ENCODE results near the gene CDK4. TPM values are rescaled to one million over a fixed set of nuclear protein-coding genes. Genes with fewer than 3 reads are reported as not detected.

CDK4 gene
- total and polyA plus RNA-seq, 2 of the 13 experiments (the other 11 are each of a cell fraction or from before 2014, with no cell fraction given), result 191 to 209 TPM

DNA sequence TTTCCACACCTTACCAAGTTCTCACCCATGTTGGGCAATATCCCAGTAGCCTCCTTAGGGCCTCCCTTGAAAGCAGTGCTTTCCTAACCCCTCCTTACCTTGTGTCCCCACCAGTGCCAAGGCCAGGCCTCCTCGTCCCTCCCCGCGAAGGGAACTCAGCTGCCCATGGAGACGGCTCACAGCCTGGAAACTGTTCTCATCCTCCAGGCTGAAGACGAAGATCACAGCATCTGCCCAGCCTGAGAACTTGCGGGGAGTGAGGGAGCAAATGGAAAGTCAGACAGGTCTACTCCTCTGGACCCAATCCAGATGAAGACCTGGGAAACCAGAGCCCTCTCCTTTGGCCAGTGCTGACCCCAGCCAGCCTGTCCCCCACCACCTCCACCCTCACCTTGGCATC is 18.2 kb downstream of the CDK4 start:
- no peaks in the 10 kb centered on the region for H3K36me3 ChIP-seq (replicated peaks in 1 of 2; ENCODE audit: control insufficient read depth in 1 of 2, insufficient read depth in 2 of 2, low read length in 2 of 2)
- no peak overlapping the region for H3K27ac ChIP-seq (ENCODE audit: extremely low read length, insufficient read depth, low read length)
- H3K27me3 ChIP-seq (ENCODE audit: control insufficient read depth in 1 of 2, insufficient read depth in 2 of 2, low read length in 2 of 2), result peaks cover 11 to 63% of the 10 kb centered on the region in 2 experiments
- in situ Hi-C loops (cut with HindIII; ENCODE audit: extremely low pct_ligation_motif_present, low pct_unique_long_range_greater_than_20kb), result no loop called here
- ChIA-PET CTCF (ENCODE audit: low intra/inter-chr PET ratio, low total read pairs) (no interaction called here), POLR2A (interaction anchor here (0.6 to 3.3 kb wide), 3 partner anchors 8 to 112 kb away, joined by 3 to 29 read pairs (median 10); partner anchors contain the start of gene TSPAN31)
- H4K20me1 ChIP-seq (ENCODE audit: insufficient read depth, low read length), result no peaks in the 10 kb centered on the region
- no peaks in the 10 kb centered on the region for H3K9me3 ChIP-seq (ENCODE audit: low read length)
- peaks cover 36% of the 10 kb centered on the region for H3K4me1 ChIP-seq (ENCODE audit: insufficient read depth, low read length)
- ATAC-seq (no peak), FAIRE-seq (no peak), DNase-seq (ENCODE audit: low spot score) (no peak)
- no peaks in the 10 kb centered on the region for H3K79me2 ChIP-seq (ENCODE audit: insufficient read depth, low read length)
- intact Hi-C loops (cut with micrococcal nuclease; ENCODE audit: unreplicated experiment), result no loop called here
- WGBS (ENCODE audit: low lambda C conversion rate), result 60% methylated on average over 4 of the region's 6 CpGs
- H2AFZ ChIP-seq (ENCODE audit: low read length), result no peak overlapping the region
- H3K4me3 ChIP-seq (replicated peaks in 1 of 3; ENCODE audit: insufficient read depth in 1 of 3, low read depth in 2 of 3, low read length in 3 of 3), result no peak overlapping the region
- no TSS peak for BruUV-seq (replicated peaks)
- no peak overlapping the region for H3K9ac ChIP-seq (ENCODE audit: insufficient read depth, low read depth, low read length)
- H3K4me2 ChIP-seq (ENCODE audit: low read depth, low read length), result no peak overlapping the region
- no peak for TF ChIP-seq TOPORS (CRISPR knock-in tag; IDR thresholded peaks at IDR 0.05)
- TF ChIP-seq, protein P1, sequence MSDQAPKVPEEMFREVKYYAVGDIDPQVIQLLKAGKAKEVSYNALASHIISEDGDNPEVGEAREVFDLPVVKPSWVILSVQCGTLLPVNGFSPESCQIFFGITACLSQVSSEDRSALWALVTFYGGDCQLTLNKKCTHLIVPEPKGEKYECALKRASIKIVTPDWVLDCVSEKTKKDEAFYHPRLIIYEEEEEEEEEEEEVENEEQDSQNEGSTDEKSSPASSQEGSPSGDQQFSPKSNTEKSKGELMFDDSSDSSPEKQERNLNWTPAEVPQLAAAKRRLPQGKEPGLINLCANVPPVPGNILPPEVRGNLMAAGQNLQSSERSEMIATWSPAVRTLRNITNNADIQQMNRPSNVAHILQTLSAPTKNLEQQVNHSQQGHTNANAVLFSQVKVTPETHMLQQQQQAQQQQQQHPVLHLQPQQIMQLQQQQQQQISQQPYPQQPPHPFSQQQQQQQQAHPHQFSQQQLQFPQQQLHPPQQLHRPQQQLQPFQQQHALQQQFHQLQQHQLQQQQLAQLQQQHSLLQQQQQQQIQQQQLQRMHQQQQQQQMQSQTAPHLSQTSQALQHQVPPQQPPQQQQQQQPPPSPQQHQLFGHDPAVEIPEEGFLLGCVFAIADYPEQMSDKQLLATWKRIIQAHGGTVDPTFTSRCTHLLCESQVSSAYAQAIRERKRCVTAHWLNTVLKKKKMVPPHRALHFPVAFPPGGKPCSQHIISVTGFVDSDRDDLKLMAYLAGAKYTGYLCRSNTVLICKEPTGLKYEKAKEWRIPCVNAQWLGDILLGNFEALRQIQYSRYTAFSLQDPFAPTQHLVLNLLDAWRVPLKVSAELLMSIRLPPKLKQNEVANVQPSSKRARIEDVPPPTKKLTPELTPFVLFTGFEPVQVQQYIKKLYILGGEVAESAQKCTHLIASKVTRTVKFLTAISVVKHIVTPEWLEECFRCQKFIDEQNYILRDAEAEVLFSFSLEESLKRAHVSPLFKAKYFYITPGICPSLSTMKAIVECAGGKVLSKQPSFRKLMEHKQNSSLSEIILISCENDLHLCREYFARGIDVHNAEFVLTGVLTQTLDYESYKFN (CRISPR knock-in tag; conservative IDR thresholded peaks at IDR 0.05), result no peak
- TF ChIP-seq CREBL2 (CRISPR knock-in tag; IDR thresholded peaks at IDR 0.05; ENCODE audit: borderline replicate concordance), result no peak
- no peak for TF ChIP-seq ZNF224 (CRISPR knock-in tag; IDR thresholded peaks at IDR 0.05)
- no peak for TF ChIP-seq ZNF564 (CRISPR knock-in tag; IDR thresholded peaks at IDR 0.05)
- TF ChIP-seq, protein P2, sequence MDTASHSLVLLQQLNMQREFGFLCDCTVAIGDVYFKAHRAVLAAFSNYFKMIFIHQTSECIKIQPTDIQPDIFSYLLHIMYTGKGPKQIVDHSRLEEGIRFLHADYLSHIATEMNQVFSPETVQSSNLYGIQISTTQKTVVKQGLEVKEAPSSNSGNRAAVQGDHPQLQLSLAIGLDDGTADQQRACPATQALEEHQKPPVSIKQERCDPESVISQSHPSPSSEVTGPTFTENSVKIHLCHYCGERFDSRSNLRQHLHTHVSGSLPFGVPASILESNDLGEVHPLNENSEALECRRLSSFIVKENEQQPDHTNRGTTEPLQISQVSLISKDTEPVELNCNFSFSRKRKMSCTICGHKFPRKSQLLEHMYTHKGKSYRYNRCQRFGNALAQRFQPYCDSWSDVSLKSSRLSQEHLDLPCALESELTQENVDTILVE (CRISPR knock-in tag; IDR thresholded peaks at IDR 0.05), result no peak
- TF ChIP-seq HNF4G (IDR thresholded peaks at IDR 0.05; ENCODE audit: borderline replicate concordance, low read depth, low read length), result no peak
- no peak for TF ChIP-seq HNF4G (CRISPR knock-in tag; IDR thresholded peaks at IDR 0.05; ENCODE audit: borderline replicate concordance, low read depth)
- no peak for TF ChIP-seq RFXAP (CRISPR knock-in tag; IDR thresholded peaks at IDR 0.05; ENCODE audit: borderline replicate concordance)
- TF ChIP-seq ZNF678 (CRISPR knock-in tag; IDR thresholded peaks at IDR 0.05), result no peak
- TF ChIP-seq CEBPZ (IDR thresholded peaks at IDR 0.05; ENCODE audit: low read length), result no peak
- TF ChIP-seq KDM5A (IDR thresholded peaks at IDR 0.05; ENCODE audit: borderline replicate concordance, low read length), result no peak
- TF ChIP-seq NKX3-1 (CRISPR knock-in tag; IDR thresholded peaks at IDR 0.05), result no peak
- TF ChIP-seq ZNF468 (CRISPR knock-in tag; IDR thresholded peaks at IDR 0.05), result no peak
- TF ChIP-seq SMYD3 (CRISPR knock-in tag; IDR thresholded peaks at IDR 0.05), result no peak
- TF ChIP-seq, protein P3, sequence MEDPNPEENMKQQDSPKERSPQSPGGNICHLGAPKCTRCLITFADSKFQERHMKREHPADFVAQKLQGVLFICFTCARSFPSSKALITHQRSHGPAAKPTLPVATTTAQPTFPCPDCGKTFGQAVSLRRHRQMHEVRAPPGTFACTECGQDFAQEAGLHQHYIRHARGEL (CRISPR knock-in tag; IDR thresholded peaks at IDR 0.05), result no peak
